Measurements from ENCODE around the gene AQP12A. TPM values are rescaled to one million over a fixed set of nuclear protein-coding genes. Genes with fewer than 3 reads are reported as not detected.

The AQP12A gene
- total and polyA plus RNA-seq, 10 of the 15 experiments (the other 5 are each of a cell fraction or from before 2014, with no cell fraction given), result not detected

GRCh38 chr2:240728827-240729226, 37.2 kb downstream of the AQP12A start:
- DNase-seq (ENCODE audit: low read depth, low spot score), result no peak
- Histone ChIP-seq H3K9me3 (replicated peaks; ENCODE audit: control insufficient read depth, insufficient read depth, low read length) (no peaks in the 10 kb centered on the region), H3K4me1 (ENCODE audit: control insufficient read depth, insufficient read depth, low read length) (no peaks in the 10 kb centered on the region), H3K27ac (ENCODE audit: control insufficient read depth, insufficient read depth) (no peak overlapping the region), H3K4me2 (ENCODE audit: control insufficient read depth, insufficient read depth) (no peak overlapping the region), H3K4me3 (no peak overlapping the region), H3K79me2 (ENCODE audit: control insufficient read depth, insufficient read depth, low read length) (no peaks in the 10 kb centered on the region), H4K20me1 (ENCODE audit: control insufficient read depth, insufficient read depth) (no peaks in the 10 kb centered on the region), H2AFZ (ENCODE audit: control insufficient read depth, low read depth, low read length) (no peak overlapping the region), H3K36me3 (ENCODE audit: control insufficient read depth in 2 of 2, insufficient read depth in 2 of 2, low read length in 1 of 2) (no peaks in the 10 kb centered on the region), H3K9ac (ENCODE audit: control insufficient read depth, insufficient read depth, low read length) (no peak overlapping the region), H3K27me3 (replicated peaks in 1 of 2; ENCODE audit: control insufficient read depth in 2 of 2, insufficient read depth in 2 of 2, low read length in 1 of 2) (peaks cover 0 to 1% of the 10 kb centered on the region in 2 experiments; a peak in 2 of 4 replicates)
- FAIRE-seq, result no peak
- ChIA-PET SMC1A (ENCODE audit: uncharacterized antibody, unreplicated experiment) (no interaction called here), RAD21 (ENCODE audit: unreplicated experiment) (no interaction called here), POLR2A (no interaction called here), CTCF (no interaction called here)
- BruUV-seq (replicated peaks), result no TSS peak
- TF ChIP-seq ELK1 (IDR thresholded peaks at IDR 0.05; ENCODE audit: low read depth, low read length) (no peak), FOS (IDR thresholded peaks at IDR 0.05; ENCODE audit: borderline replicate concordance, extremely low read depth, insufficient read length) (no peak)
- ATAC-seq, result no peak
- intact Hi-C loops (cut with micrococcal nuclease; ENCODE audit: unreplicated experiment) (no loop called here), in situ Hi-C loops (cut with MboI) (no loop called here)
- 7% methylated on average over 7 of the region's 7 CpGs for WGBS (ENCODE audit: insufficient coverage, insufficient replicate concordance, low lambda C conversion rate, missing lambda C conversion rate)

GRCh38 chr2:240730501-240731177, 39.0 kb downstream of the AQP12A start:
- Histone ChIP-seq H3K79me2 (ENCODE audit: control insufficient read depth, insufficient read depth, low read length) (no peaks in the 10 kb centered on the region), H2AFZ (ENCODE audit: control insufficient read depth, low read depth, low read length) (no peak overlapping the region), H3K4me3 (no peak overlapping the region), H3K9me3 (replicated peaks; ENCODE audit: control insufficient read depth, insufficient read depth, low read length) (no peaks in the 10 kb centered on the region), H3K36me3 (ENCODE audit: control insufficient read depth in 2 of 2, insufficient read depth in 2 of 2, low read length in 1 of 2) (no peaks in the 10 kb centered on the region), H3K4me2 (ENCODE audit: control insufficient read depth, insufficient read depth) (no peak overlapping the region), H3K27ac (ENCODE audit: control insufficient read depth, insufficient read depth) (no peak overlapping the region), H3K27me3 (replicated peaks in 1 of 2; ENCODE audit: control insufficient read depth in 2 of 2, insufficient read depth in 2 of 2, low read length in 1 of 2) (peaks cover 0 to 1% of the 10 kb centered on the region in 2 experiments; a peak in 2 of 4 replicates), H4K20me1 (ENCODE audit: control insufficient read depth, insufficient read depth) (no peaks in the 10 kb centered on the region), H3K9ac (ENCODE audit: control insufficient read depth, insufficient read depth, low read length) (no peak overlapping the region), H3K4me1 (ENCODE audit: control insufficient read depth, insufficient read depth, low read length) (no peaks in the 10 kb centered on the region)
- no peak for ATAC-seq
- SMC1A ChIA-PET (ENCODE audit: uncharacterized antibody, unreplicated experiment), result no interaction called here
- DNase-seq (ENCODE audit: low read depth, low spot score), result no peak
- intact Hi-C loops (cut with micrococcal nuclease; ENCODE audit: unreplicated experiment), result loop anchor here (10.0 kb wide), 1 partner anchor 216 kb away; no protein-coding TSS in a partner anchor
- 18% methylated on average over 10 of the region's 10 CpGs for WGBS (ENCODE audit: insufficient coverage, insufficient replicate concordance, low lambda C conversion rate, missing lambda C conversion rate)
- no peak for FAIRE-seq
- RAD21 ChIA-PET (ENCODE audit: unreplicated experiment), result no interaction called here
- in situ Hi-C loops (cut with MboI), result no loop called here
- CTCF ChIA-PET, result no interaction called here
- POLR2A ChIA-PET, result interaction anchor here (0.6 kb wide), 1 partner anchor 850 kb away, joined by 5 read pairs; no protein-coding TSS in a partner anchor
- BruUV-seq (replicated peaks), result no TSS peak
- no peak for TF ChIP-seq SREBF1 (IDR thresholded peaks at IDR 0.05; ENCODE audit: low read length)
- TF ChIP-seq BCL3 (IDR thresholded peaks at IDR 0.05; ENCODE audit: borderline replicate concordance, insufficient read depth, low read depth, low read length, poor library complexity, severe bottlenecking), result no peak
- no peak for TF ChIP-seq IRF3 (IDR thresholded peaks at IDR 0.05)
- TF ChIP-seq MEF2B (IDR thresholded peaks at IDR 0.05; ENCODE audit: partially characterized antibody, poor library complexity, severe bottlenecking), result no peak
- TF ChIP-seq CREB1 (IDR thresholded peaks at IDR 0.05; ENCODE audit: low read depth), result no peak
- no peak for TF ChIP-seq NR2F1 (conservative IDR thresholded peaks at IDR 0.05)
- TF ChIP-seq ATF7 (IDR thresholded peaks at IDR 0.05; ENCODE audit: low read depth), result no peak
- TF ChIP-seq SRF (IDR thresholded peaks at IDR 0.05; ENCODE audit: low read depth in 2 of 2, low read length in 2 of 2), result no peak
- no peak for TF ChIP-seq IKZF1 (conservative IDR thresholded peaks at IDR 0.05)
- TF ChIP-seq BHLHE40 (IDR thresholded peaks at IDR 0.05; ENCODE audit: borderline replicate concordance in 1 of 2, low read depth in 2 of 2, low read length in 1 of 2), result no peak
- TF ChIP-seq GATAD2B (conservative IDR thresholded peaks at IDR 0.05; ENCODE audit: low read depth), result no peak
- TF ChIP-seq NFYA (IDR thresholded peaks at IDR 0.05; ENCODE audit: borderline replicate concordance, low read depth, low read length), result no peak
